GM21529 (cell line): ENCODE results near the gene HSD17B4.
"Not testable (repeated sequence)": the region's sequence is repeated elsewhere in the genome, so short reads cannot be mapped to it uniquely, and the experiment has no call there.

Experiments
- ATAC-seq: cut with Tn5 transposase; IDR thresholded peaks from one replicate; pipeline ENCODE4 v1.9.1; 2021; ENCODE audit not compliant: unreplicated experiment

The HSD17B4 gene

DNA sequence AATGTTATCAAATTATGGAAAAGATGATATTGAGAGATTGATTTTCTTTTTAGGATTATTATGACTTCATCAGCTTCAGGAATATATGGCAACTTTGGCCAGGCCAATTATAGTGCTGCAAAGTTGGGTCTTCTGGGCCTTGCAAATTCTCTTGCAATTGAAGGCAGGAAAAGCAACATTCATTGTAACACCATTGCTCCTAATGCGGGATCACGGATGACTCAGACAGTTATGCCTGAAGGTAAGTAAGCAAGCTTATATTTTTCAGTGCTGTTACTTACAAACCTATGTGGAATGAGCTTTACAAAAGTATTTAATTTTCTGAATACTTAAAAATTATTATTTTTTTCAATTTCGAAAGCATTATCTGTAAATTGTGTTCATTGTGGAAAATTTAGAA lies 26.5 kb downstream of the HSD17B4 start:
- no peak for ATAC-seq

DNA sequence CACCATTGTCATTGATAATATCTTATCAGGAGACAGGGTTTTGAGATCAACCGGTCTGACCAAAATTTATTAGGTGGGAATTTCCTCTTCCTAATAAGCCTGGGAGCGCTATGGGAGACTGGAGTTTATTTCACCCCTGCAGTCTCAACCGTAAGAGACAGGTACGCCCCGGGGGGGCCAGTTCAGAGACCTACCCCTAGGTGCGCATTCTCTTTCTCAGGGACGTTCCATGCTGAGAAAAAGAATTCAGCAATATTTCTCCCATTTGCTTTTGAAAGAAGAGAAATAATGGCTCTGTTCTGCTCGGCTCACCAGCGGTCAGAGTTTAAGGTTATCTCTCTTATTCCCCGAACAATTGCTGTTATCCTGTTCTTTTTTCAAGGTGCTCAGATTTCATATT lies 28.3 kb downstream of the HSD17B4 start:
- ATAC-seq, result not testable (repeated sequence)

DNA sequence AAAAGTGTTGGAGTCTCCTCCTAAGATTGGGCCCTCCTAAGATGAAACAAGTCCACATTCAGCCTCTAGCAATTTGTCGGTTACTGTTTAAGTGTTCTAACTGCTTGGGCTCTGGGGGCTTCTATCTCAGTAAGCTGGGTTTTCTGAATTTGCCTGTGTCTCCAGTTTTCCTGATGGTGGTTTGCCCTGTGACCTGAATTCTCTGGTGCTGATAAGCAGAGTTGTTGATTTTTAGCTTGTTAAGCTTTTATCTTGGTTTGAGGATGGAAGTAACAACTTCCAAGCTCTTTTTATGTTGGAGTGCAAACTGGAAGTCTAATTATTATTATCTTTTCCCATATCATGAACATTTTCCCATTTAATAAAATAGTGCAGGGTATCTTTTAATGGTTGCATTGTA lies 30.9 kb downstream of the HSD17B4 start:
- ATAC-seq, result no peak

DNA sequence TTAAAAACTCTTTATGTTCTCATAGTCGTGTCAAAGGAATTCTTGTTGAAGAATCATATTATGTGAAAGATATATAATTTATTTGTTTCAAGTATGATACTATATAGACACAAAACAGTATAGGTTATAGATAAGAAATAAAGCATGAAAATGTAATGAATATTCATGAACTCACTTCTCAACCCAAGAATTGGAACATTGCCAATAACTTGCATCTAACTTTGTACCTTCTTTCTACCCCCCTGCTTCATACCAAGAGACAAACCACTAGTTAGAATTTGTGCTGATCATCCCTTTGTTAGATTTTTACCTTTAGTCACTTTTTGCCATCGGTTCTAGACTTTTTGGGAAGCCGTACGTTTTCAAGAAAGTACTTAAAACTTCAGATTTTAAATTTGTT lies 32.6 kb downstream of the HSD17B4 start:
- no peak for ATAC-seq

DNA sequence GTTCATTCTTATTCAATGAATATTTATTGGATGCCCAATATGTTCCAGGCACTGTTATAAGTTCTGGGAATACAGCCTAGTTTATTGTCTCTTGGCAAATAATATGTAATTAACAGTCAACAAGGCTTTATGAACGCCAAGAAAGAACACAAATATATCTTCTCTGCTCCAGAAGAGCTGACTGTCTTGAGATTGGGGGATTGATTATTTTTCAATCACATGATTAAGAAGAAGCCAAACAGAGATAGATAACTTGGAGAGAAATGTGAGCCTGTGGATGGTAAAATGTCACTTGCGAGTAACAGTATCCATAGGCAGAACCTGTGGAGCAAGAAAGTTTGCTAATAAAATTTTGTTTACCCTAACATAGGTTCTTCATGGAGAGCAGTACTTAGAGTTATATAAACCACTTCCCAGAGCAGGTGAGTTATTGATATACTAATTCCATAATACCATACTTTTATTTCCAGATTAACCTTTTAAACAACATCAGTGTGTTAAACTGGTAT lies 49.4 kb downstream of the HSD17B4 start:
- ATAC-seq, result no peak

DNA sequence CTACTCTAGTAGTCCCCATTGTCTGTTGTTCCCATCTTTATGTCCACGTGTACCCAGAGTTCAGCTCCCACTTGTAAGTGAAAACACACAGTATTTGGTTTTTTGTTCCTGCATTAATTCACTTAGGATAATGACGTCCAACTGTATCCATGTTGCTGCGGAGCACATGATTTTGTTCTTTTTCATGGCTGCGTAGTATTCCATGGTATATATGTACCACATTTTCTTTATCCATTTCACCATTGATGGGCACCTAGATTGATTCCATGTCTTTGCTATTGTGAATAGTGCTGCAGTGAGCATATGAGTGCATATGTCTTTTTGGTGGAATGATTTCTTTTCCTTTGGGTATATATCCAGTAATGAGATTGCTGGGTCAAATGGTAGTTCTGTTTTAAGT lies 51.6 kb downstream of the HSD17B4 start:
- ATAC-seq, result not testable (repeated sequence)

DNA sequence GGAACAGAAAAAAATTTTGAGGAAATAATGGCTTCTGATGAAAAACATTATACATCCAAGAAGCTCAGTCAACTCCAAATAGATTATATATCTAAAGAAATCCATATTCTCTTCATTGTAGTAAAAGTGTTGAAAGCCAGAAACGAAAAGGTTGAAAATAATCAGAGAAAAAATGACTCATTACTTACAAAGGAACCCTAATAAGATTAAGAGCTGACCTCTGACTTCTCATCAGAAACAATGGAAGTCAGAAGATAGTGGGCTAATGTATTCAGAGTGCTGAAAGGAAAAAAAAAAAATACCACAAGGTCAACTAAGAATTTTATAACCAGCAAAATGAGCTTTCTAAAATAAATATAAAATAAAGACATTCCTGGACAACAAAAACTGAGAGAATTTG lies 60.0 kb downstream of the HSD17B4 start:
- ATAC-seq, result no peak

DNA sequence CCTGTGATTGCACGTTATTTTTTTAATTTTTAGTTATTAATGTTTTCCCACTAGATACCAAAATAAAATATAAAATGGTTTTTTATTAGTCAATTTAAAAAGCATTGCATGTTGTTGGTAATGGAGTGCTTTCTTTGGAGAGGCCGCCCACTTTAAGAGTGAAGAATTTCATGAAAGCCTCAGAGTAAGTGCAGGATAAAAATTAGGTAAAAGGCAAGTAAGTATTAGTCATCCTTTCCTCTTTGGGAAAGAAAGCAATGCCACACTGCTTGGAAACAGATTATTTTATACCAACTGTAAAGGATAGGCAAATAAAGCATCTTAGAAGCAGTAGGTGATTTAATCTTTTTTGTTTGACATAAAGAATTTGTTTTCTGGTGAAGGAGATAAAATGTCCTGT lies 62.9 kb downstream of the HSD17B4 start:
- no peak for ATAC-seq

DNA sequence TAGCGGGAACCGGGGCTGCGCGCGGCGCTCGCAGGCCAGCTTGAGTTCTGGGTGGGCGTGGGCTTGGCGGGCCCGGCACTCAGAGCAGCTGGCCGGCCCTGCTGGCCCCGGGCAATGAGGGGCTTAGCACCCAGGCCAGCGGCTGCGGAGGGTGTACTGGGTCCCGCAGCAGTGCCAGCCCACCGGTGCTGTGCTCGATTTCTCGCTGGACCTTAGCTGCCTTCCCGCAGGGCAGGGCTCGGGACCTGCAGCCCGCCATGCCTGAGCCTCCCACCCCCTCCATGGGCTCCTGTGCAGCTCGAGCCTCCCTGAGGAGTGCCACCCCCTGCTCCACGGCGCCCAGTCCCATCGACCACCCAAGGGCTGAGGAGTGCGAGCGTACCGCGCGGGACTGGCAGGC lies 64.8 kb downstream of the HSD17B4 start:
- not testable (repeated sequence) for ATAC-seq

DNA sequence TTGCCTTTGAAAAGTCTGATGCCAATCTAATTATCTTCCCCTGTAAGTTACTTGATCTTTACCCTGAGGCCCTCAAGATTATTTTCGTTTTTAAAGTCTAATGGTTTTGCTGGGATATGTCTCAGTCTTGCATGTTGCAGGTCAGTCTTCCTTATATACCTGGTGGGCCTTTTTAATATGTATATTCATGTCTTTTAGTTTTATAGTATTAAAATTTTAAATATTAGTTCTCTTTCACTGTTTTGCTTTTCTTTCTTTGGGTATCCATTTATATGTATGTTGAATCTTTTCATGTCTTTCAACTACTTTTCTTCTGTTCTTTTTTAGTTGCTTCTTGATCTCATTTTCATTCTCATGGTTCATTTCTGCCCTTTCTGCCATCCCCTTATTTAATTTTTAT lies 68.9 kb downstream of the HSD17B4 start:
- ATAC-seq, result no peak

DNA sequence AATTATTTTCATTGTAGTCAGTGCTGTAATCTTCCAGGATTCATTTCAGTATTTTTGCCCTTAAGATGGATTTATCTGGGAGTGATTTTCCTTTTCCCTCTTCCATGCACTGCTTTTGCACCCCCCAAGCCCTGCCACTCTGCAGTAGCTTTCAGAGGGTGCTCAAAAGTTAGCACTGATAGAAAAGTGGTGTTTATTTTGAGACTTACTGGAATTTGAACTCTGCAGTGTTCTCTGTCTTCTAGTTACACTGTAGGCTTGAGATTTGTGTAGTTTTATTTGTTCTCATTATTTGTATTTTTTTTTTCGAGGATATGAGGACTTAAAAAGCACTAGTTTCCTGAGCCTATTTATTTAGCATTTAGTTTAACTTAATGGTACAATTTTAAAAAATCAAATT lies 70.5 kb downstream of the HSD17B4 start:
- no peak for ATAC-seq

DNA sequence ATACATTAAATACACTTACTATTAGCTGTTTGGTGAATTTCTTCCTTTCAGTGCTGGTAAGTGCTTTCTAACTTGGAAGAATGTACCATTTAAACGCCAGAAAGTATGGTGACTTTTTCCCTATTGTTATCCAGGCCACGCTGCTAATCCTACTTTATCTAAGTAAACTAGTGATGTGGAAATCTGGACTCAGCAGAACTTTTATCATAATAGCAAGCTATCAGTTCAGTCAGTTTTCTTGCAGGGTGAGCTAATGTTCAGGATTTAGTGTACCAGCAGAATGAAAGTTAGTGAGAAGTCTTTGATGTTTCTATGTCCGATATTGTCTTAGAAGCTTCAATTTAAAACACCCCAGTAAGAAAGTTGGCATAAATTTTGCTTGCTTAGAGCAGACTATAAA lies 72.2 kb downstream of the HSD17B4 start:
- no peak for ATAC-seq

DNA sequence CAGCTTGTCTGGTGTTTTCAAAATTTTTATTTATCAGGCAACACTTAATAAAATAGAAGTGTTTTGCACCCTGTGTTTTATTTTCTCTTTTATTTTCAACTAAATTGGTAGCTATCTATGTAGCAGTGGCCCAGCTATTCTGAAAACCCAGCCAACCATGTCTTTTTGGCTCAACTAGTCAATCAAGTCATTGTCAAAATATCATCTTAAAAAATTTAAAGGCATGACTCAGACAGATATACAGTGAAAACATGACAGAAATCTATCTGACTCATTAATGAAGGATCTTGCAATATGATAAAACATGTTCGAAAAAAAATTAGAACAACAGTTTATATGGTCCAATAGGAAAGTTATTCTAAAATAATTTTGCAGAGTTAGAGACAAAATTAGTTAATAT lies 75.1 kb downstream of the HSD17B4 start:
- no peak for ATAC-seq

DNA sequence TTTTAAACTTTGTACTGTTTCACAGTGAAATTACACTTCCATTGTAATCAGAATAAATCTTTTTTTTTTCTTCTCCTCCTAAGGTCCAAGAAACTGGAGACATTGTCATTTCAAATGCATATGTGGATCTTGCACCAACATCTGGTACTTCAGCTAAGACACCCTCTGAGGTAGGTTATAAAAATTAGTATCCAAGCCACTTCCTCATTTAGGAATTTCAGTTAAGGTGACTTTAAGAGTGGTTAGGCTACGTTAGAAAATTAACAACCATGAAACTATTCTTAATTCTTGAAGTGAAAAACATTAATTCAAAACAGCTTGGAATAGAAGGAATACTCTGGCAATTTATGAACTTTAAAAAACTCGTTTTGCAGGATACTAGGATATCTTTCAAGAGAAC lies 77.5 kb downstream of the HSD17B4 start:
- no peak for ATAC-seq

DNA sequence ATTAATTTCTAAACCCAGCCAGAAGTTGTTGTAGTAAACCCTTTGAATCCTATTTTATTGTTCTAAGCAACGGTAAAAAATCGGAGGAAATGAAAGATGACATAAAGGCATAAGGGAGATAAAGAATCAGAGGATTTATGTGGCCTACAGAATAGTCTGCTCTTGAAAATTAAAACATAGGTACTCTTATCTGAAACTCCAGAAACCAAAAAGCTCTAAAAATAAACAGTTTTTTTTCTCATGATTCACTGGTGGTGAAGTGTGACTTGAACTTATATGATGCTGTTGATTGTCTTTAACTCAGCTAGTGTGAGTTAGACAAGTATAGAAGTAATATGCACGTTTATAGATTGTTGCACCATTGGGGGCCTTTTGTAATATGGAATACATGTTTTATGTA lies 80.3 kb downstream of the HSD17B4 start:
- no peak for ATAC-seq

DNA sequence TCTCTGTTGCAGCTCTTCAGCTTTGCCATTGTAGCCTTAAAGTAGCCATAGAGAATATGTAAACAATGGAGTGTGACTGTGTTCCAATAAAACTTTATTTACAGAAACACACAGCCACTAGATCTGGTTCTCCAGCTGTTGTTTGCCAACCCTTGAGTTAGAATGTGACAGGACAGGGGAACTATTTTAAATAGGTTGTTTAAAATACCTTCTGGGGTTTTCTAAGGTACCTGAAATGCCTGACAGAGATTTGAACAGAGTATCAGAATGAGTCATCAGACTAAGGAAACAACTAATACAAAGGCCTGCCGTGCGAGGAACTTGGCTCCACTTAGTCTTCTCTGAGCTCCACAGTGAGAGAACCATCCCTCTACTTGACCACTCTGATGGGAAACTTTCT lies 85.4 kb downstream of the HSD17B4 start:
- peak; percentile 100 for ATAC-seq

DNA sequence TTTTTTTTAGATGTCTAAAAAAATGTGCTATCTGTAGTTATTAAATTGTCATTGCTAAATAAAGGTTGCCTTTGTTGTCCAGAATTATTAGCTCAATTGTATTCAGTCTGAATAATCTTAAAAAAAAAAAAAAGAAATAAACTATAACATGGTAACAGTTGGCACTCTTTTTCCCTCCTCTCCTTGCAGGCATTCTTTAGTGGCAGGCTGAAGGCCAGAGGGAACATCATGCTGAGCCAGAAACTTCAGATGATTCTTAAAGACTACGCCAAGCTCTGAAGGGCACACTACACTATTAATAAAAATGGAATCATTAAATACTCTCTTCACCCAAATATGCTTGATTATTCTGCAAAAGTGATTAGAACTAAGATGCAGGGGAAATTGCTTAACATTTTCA lies 89.4 kb downstream of the HSD17B4 start:
- no peak for ATAC-seq

DNA sequence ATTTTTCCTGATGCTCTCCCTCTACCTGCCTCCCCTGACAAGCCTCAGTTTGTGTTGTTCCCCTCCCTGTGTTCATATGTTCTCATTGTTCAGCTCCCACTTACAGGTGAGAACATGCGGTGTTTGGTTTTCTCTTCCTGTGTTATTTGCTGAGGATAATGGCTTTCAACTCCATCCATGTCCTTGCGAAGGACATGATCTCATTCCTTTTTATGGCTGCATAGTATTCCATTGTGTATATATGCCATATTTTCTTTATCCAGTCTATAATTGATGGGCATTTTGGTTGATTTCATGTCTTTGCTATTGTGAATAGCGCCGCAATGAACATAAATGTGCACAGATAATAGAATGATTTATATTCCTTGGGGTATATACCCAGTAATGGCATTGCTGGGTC lies 99.5 kb downstream of the HSD17B4 start:
- ATAC-seq, result no peak

DNA sequence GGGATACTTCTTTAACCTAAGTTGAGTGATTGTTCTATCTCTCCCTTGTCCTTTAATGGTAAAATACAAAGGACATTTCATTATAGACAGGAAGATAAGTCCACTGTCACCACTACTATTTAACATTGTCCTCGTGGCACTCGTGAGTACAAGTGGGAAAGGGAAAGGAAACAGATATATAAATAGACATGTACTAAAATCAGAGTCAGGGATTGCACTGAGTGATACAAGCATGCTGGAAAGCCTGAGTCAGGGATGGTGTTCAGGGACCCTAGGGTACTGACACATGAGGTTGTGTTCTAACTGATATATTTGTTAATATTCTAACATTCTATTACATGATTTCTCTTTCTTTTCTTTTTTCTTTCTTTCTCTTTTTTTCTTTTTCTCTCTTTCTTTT lies 102.3 kb downstream of the HSD17B4 start:
- ATAC-seq, result no peak

DNA sequence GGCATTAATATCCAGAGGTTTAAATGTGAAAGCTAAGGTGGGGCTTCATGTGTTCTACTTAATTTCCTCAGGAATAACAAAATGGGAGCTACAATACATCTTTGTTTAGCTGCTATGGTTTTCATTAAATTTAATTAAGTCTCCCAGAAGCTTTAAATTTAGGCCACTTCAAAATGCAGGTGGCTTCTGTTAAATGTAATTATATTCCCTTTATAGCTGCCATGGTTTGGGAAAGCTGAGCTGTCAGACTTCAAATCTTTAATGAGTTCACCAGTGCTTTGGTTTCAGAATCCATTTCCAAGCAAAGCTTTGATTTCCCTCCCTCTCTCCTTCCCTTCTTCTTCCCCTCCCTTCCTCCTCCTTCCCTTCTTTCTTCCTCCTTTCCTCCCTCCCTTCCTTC lies 118.6 kb downstream of the HSD17B4 start:
- no peak for ATAC-seq

DNA sequence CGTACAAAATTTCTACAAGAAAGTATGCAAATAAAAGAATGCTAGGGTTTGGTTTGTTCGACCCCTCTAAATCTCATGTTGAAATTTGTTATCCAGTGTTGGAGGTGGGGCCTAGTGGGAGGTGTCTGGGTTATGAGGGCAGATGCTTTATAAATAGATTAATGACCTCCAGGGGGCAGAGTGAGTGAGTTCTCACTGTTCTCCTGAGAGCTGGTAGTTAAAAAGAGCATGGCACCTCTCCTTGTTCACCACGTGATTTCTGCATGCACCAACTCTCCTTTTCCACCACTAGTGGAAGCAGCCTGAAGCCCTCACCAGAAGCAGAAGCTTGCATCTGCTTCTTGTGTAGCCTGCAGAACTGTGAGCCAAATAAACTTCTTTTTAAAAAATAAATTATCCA lies 126.6 kb downstream of the HSD17B4 start:
- peak; percentile 49 for ATAC-seq

DNA sequence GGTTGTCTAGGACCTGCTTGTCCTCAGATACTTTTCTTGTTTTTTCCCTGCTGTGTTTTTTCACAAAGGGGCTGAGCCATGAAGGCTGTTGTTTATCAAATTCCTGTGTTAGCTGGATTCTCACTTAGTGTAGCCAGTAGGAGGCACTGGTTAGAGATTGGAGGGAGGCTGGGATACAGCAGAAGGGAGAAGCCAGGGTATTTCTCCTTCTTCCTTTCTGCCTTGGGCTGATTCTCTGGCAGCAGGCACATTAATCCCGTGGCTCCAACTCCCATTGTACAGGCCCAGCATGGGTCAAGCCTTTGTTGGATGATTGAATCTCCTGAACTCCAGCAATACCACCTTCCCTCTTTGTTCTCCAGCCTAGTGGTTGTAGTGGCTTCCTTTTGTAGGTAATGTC lies 130.7 kb downstream of the HSD17B4 start:
- no peak for ATAC-seq

DNA sequence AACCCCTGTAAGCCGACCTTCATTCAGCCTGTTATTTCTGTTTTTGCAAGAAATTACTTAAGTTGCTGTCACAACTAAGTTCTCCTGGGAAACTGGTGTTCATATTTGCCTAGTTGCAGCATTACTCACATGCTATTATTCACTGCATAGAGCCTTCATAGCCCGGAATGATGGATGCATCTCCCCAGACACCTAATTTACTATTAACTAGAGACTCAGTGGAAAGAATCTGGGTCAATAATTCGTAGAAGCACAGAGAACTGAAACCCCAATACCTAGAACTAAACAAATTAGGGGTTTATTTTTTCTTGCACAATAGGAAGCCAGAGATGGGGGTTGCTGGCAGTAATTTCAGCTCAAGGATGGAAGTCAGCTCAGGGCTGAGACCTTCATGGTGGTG lies 131.4 kb downstream of the HSD17B4 start:
- peak; percentile 88 for ATAC-seq
